Activated CD4-positive, alpha-beta T cell treated with anti-CD3 and anti-CD28 coated beads, Interleukin-2, amount 50 U/mL, for 48 hours (primary cell): Measurements from ENCODE around the gene WLS.
"Not testable (repeated sequence)": the region's sequence is repeated elsewhere in the genome, so short reads cannot be mapped to it uniquely, and the experiment has no call there.

Experiments
- DNase-seq, 2 experiments: peaks; one replicate each; pipeline ENCODE4 v3.0.0-alpha.2; 2020

The WLS gene

GRCh38 chr1:68197891-68198290, 34.4 kb downstream of the WLS start:
- no peak for DNase-seq

GRCh38 chr1:68197461-68197860, 34.9 kb downstream of the WLS start:
- no peak for DNase-seq

GRCh38 chr1:68196676-68197075, 35.6 kb downstream of the WLS start:
- DNase-seq, result no peak

GRCh38 chr1:68191717-68192116, 40.6 kb downstream of the WLS start:
- no peak for DNase-seq

- no peak for DNase-seq
These were observed 43.5 kb downstream of the WLS start for GRCh38 chr1:68188644-68189340.

- DNase-seq, result no peak
These were observed 44.2 kb downstream of the WLS start for GRCh38 chr1:68188060-68188538.

GRCh38 chr1:68185743-68186142, 46.6 kb downstream of the WLS start:
- no peak for DNase-seq

- no peak for DNase-seq
These were observed 48.4 kb downstream of the WLS start for GRCh38 chr1:68183895-68184294.

GRCh38 chr1:68181165-68181556, 51.2 kb downstream of the WLS start:
- no peak for DNase-seq

GRCh38 chr1:68180441-68181164, 51.7 kb downstream of the WLS start:
- DNase-seq, result no peak

GRCh38 chr1:68178821-68179490, 53.4 kb downstream of the WLS start:
- no peak for DNase-seq

- DNase-seq, result no peak
These were observed 56.5 kb downstream of the WLS start for GRCh38 chr1:68175621-68176398.

- no peak for DNase-seq
These were observed 57.6 kb downstream of the WLS start for GRCh38 chr1:68174738-68175113.

- DNase-seq, result no peak
These were observed 58.2 kb downstream of the WLS start for GRCh38 chr1:68173936-68174737.

- no peak for DNase-seq
These were observed 58.9 kb downstream of the WLS start for GRCh38 chr1:68173283-68173935.

GRCh38 chr1:68171795-68172194, 60.5 kb downstream of the WLS start:
- DNase-seq, result not testable (repeated sequence)

GRCh38 chr1:68168545-68169171, 63.7 kb downstream of the WLS start:
- no peak for DNase-seq

- DNase-seq, result no peak
These were observed 65.1 kb downstream of the WLS start for GRCh38 chr1:68167211-68167610.

GRCh38 chr1:68166348-68166747, 66.0 kb downstream of the WLS start:
- no peak for DNase-seq

- DNase-seq, result no peak
These were observed 66.7 kb downstream of the WLS start for GRCh38 chr1:68165665-68166064.

GRCh38 chr1:68164918-68165317, 67.4 kb downstream of the WLS start:
- no peak for DNase-seq
